22Rv1 (cell line): Measurements from ENCODE around the gene RLF.
A peak's percentile ranks its signal among the peaks of the same experiment; 100 is the strongest.

Experiments
- H3K27ac ChIP-seq: fragments of 450-650 bp; 2 replicates; pipeline ENCODE4 v1.5.1; 2017
- CTCF ChIP-seq: fragments of 450-650 bp; IDR thresholded peaks from 2 replicates; pipeline ENCODE4 v1.5.1; 2017; ENCODE audit warnings: mild to moderate bottlenecking
- ZFX ChIP-seq: fragments of 450-650 bp; IDR thresholded peaks from 2 replicates; pipeline ENCODE4 v1.6.1; 2017; ENCODE audit warnings: antibody characterized with exemption, borderline replicate concordance

Gene RLF

DNA sequence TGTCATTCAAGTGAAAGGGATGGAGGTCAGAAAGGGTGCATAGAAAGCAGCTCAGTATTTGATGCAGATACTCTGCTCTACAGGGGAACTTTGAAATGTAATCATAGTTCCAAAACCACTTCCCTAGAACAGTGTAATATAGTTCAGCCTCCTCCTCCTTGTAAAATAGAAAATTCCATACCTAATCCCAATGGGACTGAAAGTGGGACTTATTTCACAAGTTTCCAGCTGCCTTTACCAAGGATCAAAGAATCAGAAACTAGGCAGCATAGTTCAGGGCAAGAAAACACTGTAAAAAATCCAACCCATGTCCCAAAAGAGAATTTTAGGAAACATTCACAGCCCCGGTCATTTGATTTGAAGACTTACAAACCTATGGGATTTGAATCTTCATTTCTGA lies 78.4 kb downstream of the RLF start:
- H3K27ac ChIP-seq, result no peak overlapping the region
- TF ChIP-seq ZFX (no peak), CTCF (no peak)

- H3K27ac ChIP-seq, result no peak overlapping the region
- TF ChIP-seq CTCF, result no peak
- no peak for TF ChIP-seq ZFX
Observed at GRCh38 chr1:40240390-40240789, 79.2 kb downstream of the RLF start.

- no peak overlapping the region for H3K27ac ChIP-seq
- TF ChIP-seq CTCF (no peak), ZFX (no peak)
Observed at GRCh38 chr1:40241362-40241761, 80.2 kb downstream of the RLF start.

DNA sequence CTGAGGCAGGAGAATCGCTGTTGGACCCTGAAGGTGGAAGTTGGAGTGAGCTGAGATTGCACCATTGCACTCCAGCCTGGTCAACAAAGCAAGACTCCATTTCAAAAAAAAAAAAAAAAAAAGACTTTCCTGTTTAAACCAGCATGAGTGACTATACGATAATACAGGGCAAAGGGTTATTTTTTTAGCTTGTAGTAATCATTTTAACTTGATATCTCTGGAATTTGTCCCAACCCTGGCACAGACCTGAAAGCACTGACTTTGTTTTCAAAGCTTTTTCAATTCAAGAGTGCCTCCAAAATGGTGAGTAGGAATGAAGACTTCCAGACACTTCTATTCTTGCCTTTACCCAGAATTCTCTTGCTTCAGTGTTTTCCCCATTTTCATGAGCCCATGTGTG lies 82.2 kb downstream of the RLF start:
- H3K27ac ChIP-seq, result no peak overlapping the region
- no peak for TF ChIP-seq CTCF
- no peak for TF ChIP-seq ZFX

DNA sequence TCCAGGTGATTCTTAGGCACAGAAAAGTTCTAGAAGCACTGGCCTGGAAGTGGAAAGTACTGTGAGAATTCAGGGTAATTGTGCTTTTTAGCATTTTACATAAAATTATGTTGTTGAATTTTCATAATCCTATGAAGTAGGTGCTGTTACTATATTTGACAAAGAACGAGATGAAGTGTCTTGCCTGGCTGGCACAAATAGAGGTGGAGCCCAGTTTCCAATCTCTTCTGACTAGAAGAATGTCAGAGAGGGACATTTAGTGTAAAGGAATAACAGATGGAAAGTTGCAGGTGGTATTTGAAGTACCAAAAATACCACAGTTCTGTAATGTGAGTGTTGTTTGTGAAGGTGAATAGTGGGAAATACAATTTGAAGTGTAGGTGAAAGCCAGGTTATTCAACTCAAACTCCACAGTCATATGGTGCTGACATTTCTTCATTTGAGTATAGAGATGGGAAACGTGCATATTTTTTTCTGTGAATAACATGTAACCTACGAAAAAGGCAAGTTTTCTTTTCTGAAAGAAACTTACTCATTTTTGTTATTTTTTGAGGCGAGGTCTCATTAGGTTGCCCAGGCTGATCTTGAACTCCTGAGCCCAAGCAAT lies 83.1 kb downstream of the RLF start:
- TF ChIP-seq ZFX, result no peak
- no peak for TF ChIP-seq CTCF

GRCh38 chr1:40245686-40246085 lies 84.5 kb downstream of the RLF start:
- H3K27ac ChIP-seq, result no peak overlapping the region
- TF ChIP-seq CTCF, result no peak

More for the DNA sequence above, 83.1 kb downstream of the RLF start:
- H3K27ac ChIP-seq, result no peak overlapping the region

GRCh38 chr1:40247655-40248054 lies 86.5 kb downstream of the RLF start, which contains the start of gene TMCO2:
Gene TMCO2 (plus strand): TSS chr1:40247937. CDS start chr1:40247994, 57 bp downstream.
- H3K27ac ChIP-seq, result peak within 1 kb of the TSS; percentile 8; the same call in 1 of the 2 replicates
- TF ChIP-seq ZFX, result no peak
- TF ChIP-seq CTCF, result no peak
